SK-N-SH treated with all-trans-retinoic acid at 6 μM for 48 hours (cell line): ENCODE results near the gene CNST.
A peak's percentile ranks its signal among the peaks of the same experiment; 100 is the strongest.

Source experiments
- ATAC-seq: fragments of 200-7000 bp; cut with Tn5 transposase; 3 replicates; pipeline ENCODE4 v1.9.1; 2020; ENCODE audit warnings: mild to moderate bottlenecking, moderate library complexity
- ARNTL ChIP-seq: fragments of 450-650 bp; formaldehyde crosslinking; IDR thresholded peaks from 2 replicates; pipeline ENCODE4 v1.5.0; 2020; ENCODE audit warnings: low read depth, mild to moderate bottlenecking, moderate library complexity, borderline replicate concordance
- BACH2 ChIP-seq: fragments of 250-450 bp; sonication (Bioruptor Pico); IDR thresholded peaks from 2 replicates; pipeline ENCODE4 v1.9.0; 2021; ENCODE audit warnings: mild to moderate bottlenecking, borderline replicate concordance
- CREB5 ChIP-seq: fragments of 250-450 bp; sonication (Bioruptor Pico); IDR thresholded peaks from 2 replicates; pipeline ENCODE4 v1.5.1; 2020; ENCODE audit warnings: low read depth, mild to moderate bottlenecking, moderate library complexity
- CSDC2 ChIP-seq: fragments of 250-450 bp; sonication (Bioruptor Pico); IDR thresholded peaks from 2 replicates; pipeline ENCODE4 v1.5.0; 2020; ENCODE audit warnings: mild to moderate bottlenecking, moderate library complexity
- CSRNP3 ChIP-seq: fragments of 250-450 bp; sonication (Bioruptor Pico); IDR thresholded peaks from 2 replicates; pipeline ENCODE4 v1.5.1; 2021; ENCODE audit warnings: mild to moderate bottlenecking, moderate library complexity
- ESRRG ChIP-seq: fragments of 250-450 bp; sonication (Bioruptor Pico); IDR thresholded peaks from 2 replicates; pipeline ENCODE4 v1.6.1; 2021; ENCODE audit warnings: mild to moderate bottlenecking
- GLIS3 ChIP-seq: fragments of 250-450 bp; sonication (Bioruptor Pico); IDR thresholded peaks from 2 replicates; pipeline ENCODE4 v1.5.0; 2020; ENCODE audit warnings: mild to moderate bottlenecking, moderate library complexity
- ISL1 ChIP-seq: fragments of 250-450 bp; sonication (Bioruptor Pico); IDR thresholded peaks from 2 replicates; pipeline ENCODE4 v2.1.2; 2022; ENCODE audit warnings: mild to moderate bottlenecking, moderate library complexity
- OSR1 ChIP-seq: fragments of 250-450 bp; sonication (Bioruptor Pico); IDR thresholded peaks from 2 replicates; pipeline ENCODE4 v1.8.0; 2022; ENCODE audit warnings: moderate library complexity, mild to moderate bottlenecking, inconsistent platforms
- PATZ1 ChIP-seq: fragments of 250-450 bp; sonication (Bioruptor Pico); IDR thresholded peaks from 2 replicates; pipeline ENCODE4 v1.8.0; 2020; ENCODE audit warnings: mild to moderate bottlenecking, moderate library complexity, borderline replicate concordance
- POU6F1 ChIP-seq: fragments of 250-450 bp; sonication (Bioruptor Pico); IDR thresholded peaks from 2 replicates; pipeline ENCODE4 v1.8.0; 2021; ENCODE audit warnings: low read depth, mild to moderate bottlenecking, moderate library complexity, borderline replicate concordance
- PPARA ChIP-seq: fragments of 250-450 bp; sonication (Bioruptor Pico); IDR thresholded peaks from 2 replicates; pipeline ENCODE4 v1.5.0; 2020; ENCODE audit warnings: mild to moderate bottlenecking, borderline replicate concordance
- SNAI2 ChIP-seq: fragments of 250-450 bp; sonication (Bioruptor Pico); IDR thresholded peaks from 2 replicates; pipeline ENCODE4 v1.5.0; 2020; ENCODE audit warnings: mild to moderate bottlenecking, moderate library complexity
- TOX ChIP-seq: fragments of 250-450 bp; sonication (Bioruptor Pico); IDR thresholded peaks from 2 replicates; pipeline ENCODE4 v1.8.0; 2021; ENCODE audit warnings: mild to moderate bottlenecking, moderate library complexity, borderline replicate concordance
- TSHZ2 ChIP-seq: fragments of 250-450 bp; sonication (Bioruptor Pico); IDR thresholded peaks from 2 replicates; pipeline ENCODE4 v1.5.0; 2020; ENCODE audit warnings: mild to moderate bottlenecking, moderate library complexity
- ZC3H10 ChIP-seq: fragments of 250-450 bp; sonication (Bioruptor Pico); IDR thresholded peaks from 2 replicates; pipeline ENCODE4 v1.5.1; 2021; ENCODE audit warnings: mild to moderate bottlenecking, moderate library complexity
- ZFP3 ChIP-seq: fragments of 250-450 bp; sonication (Bioruptor Pico); IDR thresholded peaks from 2 replicates; pipeline ENCODE4 v1.5.0; 2020; ENCODE audit warnings: mild to moderate bottlenecking, moderate library complexity
- ZFP30 ChIP-seq: fragments of 450-650 bp; formaldehyde crosslinking; IDR thresholded peaks from 2 replicates; pipeline ENCODE4 v1.5.0; 2022; ENCODE audit warnings: mild to moderate bottlenecking, moderate library complexity
- ZNF565 ChIP-seq: fragments of 450-650 bp; formaldehyde crosslinking; conservative IDR thresholded peaks from 2 replicates; pipeline ENCODE4 v1.5.0; 2020; ENCODE audit warnings: low read depth, mild to moderate bottlenecking, moderate library complexity
- ZNF70 ChIP-seq: fragments of 450-650 bp; formaldehyde crosslinking; IDR thresholded peaks from 2 replicates; pipeline ENCODE4 v1.5.0; 2020; ENCODE audit warnings: mild to moderate bottlenecking, moderate library complexity
- ZNF8 ChIP-seq: fragments of 450-650 bp; formaldehyde crosslinking; IDR thresholded peaks from 2 replicates; pipeline ENCODE4 v1.5.0; 2020; ENCODE audit warnings: mild to moderate bottlenecking, moderate library complexity

CNST gene

GRCh38 chr1:246647113-246647512 lies 80.9 kb downstream of the CNST start:
- peak; percentile 95 for ATAC-seq
- TF ChIP-seq PATZ1 (CRISPR knock-in tag) (no peak), SNAI2 (CRISPR knock-in tag) (no peak), ZFP30 (CRISPR knock-in tag) (no peak), ZNF8 (no peak), TOX (CRISPR knock-in tag) (no peak), ARNTL (CRISPR knock-in tag) (no peak), ZC3H10 (CRISPR knock-in tag) (no peak), CREB5 (no peak), TSHZ2 (no peak), ZNF70 (CRISPR knock-in tag) (no peak), ESRRG (CRISPR knock-in tag) (no peak), POU6F1 (CRISPR knock-in tag) (no peak), CSDC2 (CRISPR knock-in tag) (no peak), ISL1 (no peak), BACH2 (CRISPR knock-in tag) (no peak), GLIS3 (CRISPR knock-in tag) (no peak)

- peak; percentile 30 for ATAC-seq
Observed at GRCh38 chr1:246647513-246647912, 81.3 kb downstream of the CNST start.

More at GRCh38 chr1:246647513-246647912, 81.3 kb downstream of the CNST start:
- TF ChIP-seq OSR1 (CRISPR knock-in tag), result no peak
- no peak for TF ChIP-seq TSHZ2
- TF ChIP-seq ZNF8, result no peak
- TF ChIP-seq ZFP30 (CRISPR knock-in tag), result no peak
- no peak for TF ChIP-seq ESRRG (CRISPR knock-in tag)
- TF ChIP-seq CSDC2 (CRISPR knock-in tag), result no peak
- TF ChIP-seq ZNF70 (CRISPR knock-in tag), result no peak
- TF ChIP-seq GLIS3 (CRISPR knock-in tag), result no peak
- TF ChIP-seq ISL1, result no peak
- TF ChIP-seq PPARA (CRISPR knock-in tag), result no peak
- no peak for TF ChIP-seq ZNF565 (CRISPR knock-in tag)
- no peak for TF ChIP-seq ARNTL (CRISPR knock-in tag)
- no peak for TF ChIP-seq BACH2 (CRISPR knock-in tag)
- no peak for TF ChIP-seq ZFP3 (CRISPR knock-in tag)
- no peak for TF ChIP-seq PATZ1 (CRISPR knock-in tag)
- TF ChIP-seq TOX (CRISPR knock-in tag), result no peak
- no peak for TF ChIP-seq CSRNP3 (CRISPR knock-in tag)
- no peak for TF ChIP-seq POU6F1 (CRISPR knock-in tag)
